B cell (primary cell): Measurements from ENCODE around the gene PLEKHN1.
"Not testable (repeated sequence)": the region's sequence is repeated elsewhere in the genome, so short reads cannot be mapped to it uniquely, and the experiment has no call there.

Source experiments
- EZH2 ChIP-seq: IDR thresholded peaks from 2 replicates; pipeline ENCODE4 v1.6.1; 2012; ENCODE audit warnings: borderline replicate concordance, low read depth, mild to moderate bottlenecking, moderate library complexity, low read length; ENCODE audit not compliant: insufficient read depth, poor library complexity, severe bottlenecking
- TF ChIP-seq, protein P1 (sequence below): fragments of 200-600 bp; IDR thresholded peaks from one replicate; pipeline ENCODE4 v1.8.0; 2022; ENCODE audit warnings: antibody characterized with exemption, mild to moderate bottlenecking

DNA sequence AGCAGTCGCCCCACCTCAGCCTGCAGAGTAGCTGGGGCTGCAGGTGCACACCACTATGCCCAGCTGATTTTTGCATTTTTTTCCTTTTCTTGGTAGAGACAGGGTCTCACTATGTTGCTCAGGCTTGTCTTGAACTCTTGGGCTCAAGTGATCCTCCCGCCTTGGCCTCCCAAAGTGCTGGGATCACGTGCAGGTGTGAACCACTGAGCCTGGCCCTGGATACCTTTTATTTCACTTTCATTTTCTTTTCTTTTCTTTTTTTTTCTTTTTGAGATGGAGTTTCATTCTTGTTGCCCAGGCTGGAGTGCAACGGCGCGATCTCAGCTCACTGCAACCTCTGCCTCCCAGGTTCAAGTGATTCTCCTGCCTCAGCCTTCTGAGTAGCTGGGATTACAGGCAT lies 25.0 kb downstream of the PLEKHN1 start:
- TF ChIP-seq, protein P1, sequence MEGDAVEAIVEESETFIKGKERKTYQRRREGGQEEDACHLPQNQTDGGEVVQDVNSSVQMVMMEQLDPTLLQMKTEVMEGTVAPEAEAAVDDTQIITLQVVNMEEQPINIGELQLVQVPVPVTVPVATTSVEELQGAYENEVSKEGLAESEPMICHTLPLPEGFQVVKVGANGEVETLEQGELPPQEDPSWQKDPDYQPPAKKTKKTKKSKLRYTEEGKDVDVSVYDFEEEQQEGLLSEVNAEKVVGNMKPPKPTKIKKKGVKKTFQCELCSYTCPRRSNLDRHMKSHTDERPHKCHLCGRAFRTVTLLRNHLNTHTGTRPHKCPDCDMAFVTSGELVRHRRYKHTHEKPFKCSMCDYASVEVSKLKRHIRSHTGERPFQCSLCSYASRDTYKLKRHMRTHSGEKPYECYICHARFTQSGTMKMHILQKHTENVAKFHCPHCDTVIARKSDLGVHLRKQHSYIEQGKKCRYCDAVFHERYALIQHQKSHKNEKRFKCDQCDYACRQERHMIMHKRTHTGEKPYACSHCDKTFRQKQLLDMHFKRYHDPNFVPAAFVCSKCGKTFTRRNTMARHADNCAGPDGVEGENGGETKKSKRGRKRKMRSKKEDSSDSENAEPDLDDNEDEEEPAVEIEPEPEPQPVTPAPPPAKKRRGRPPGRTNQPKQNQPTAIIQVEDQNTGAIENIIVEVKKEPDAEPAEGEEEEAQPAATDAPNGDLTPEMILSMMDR, result not testable (repeated sequence)
- TF ChIP-seq EZH2, result not testable (repeated sequence)
